ENCODE measurements around the gene NTRK1.

Gene NTRK1

GRCh38 chr1:156876281-156876680, 15.6 kb downstream of the NTRK1 start:
- peak; percentile 16 for ATAC-seq
- Mint-ChIP-seq H3K27me3 (peaks cover 47% of the 10 kb centered on the region), H3K27ac (no peak overlapping the region)

GRCh38 chr1:156877433-156878170, 16.9 kb downstream of the NTRK1 start:
- no peaks in the 10 kb centered on the region for H3K9me3 Mint-ChIP-seq
- DNase-seq (no peak), ATAC-seq (no peak)
- peak overlapping the region in 1 of 2 donors; percentile 66 for H3K27ac Mint-ChIP-seq
- H3K27me3 Mint-ChIP-seq: peaks cover 54% of the 10 kb centered on the region
- H3K4me3 Mint-ChIP-seq: no peak overlapping the region
- H3K4me1 Mint-ChIP-seq: no peaks in the 10 kb centered on the region

More at GRCh38 chr1:156876281-156876680, 15.6 kb downstream of the NTRK1 start:
- Mint-ChIP-seq H3K9me3 (no peaks in the 10 kb centered on the region), H3K4me3 (no peak overlapping the region), H3K4me1 (no peaks in the 10 kb centered on the region)
- DNase-seq: no peak

GRCh38 chr1:156879876-156880275, 19.2 kb downstream of the NTRK1 start:
- H3K9me3 Mint-ChIP-seq: no peaks in the 10 kb centered on the region
- ATAC-seq: no peak
- no peak for DNase-seq
- H3K4me1 Mint-ChIP-seq: no peaks in the 10 kb centered on the region
- no peak overlapping the region for H3K4me3 Mint-ChIP-seq
- H3K27ac Mint-ChIP-seq: no peak overlapping the region
- H3K27me3 Mint-ChIP-seq: peaks cover 52% of the 10 kb centered on the region

GRCh38 chr1:156880473-156880872, 19.8 kb downstream of the NTRK1 start:
- DNase-seq (no peak), ATAC-seq (no peak)
- peaks cover 47% of the 10 kb centered on the region for H3K27me3 Mint-ChIP-seq
- H3K27ac Mint-ChIP-seq: peak overlapping the region in 1 of 2 donors; percentile 36
- H3K4me3 Mint-ChIP-seq: no peak overlapping the region
- H3K4me1 Mint-ChIP-seq: no peaks in the 10 kb centered on the region
- H3K9me3 Mint-ChIP-seq: no peaks in the 10 kb centered on the region

GRCh38 chr1:156881101-156881500, 20.4 kb downstream of the NTRK1 start:
- peak overlapping the region in 1 of 2 donors; percentile 72 for H3K27ac Mint-ChIP-seq
- no peaks in the 10 kb centered on the region for H3K4me1 Mint-ChIP-seq
- no peak overlapping the region for H3K4me3 Mint-ChIP-seq
- DNase-seq (no peak), ATAC-seq (no peak)
- H3K27me3 Mint-ChIP-seq: peaks cover 52% of the 10 kb centered on the region
- H3K9me3 Mint-ChIP-seq: no peaks in the 10 kb centered on the region

GRCh38 chr1:156881663-156882062, 21.0 kb downstream of the NTRK1 start:
- no peaks in the 10 kb centered on the region for H3K9me3 Mint-ChIP-seq
- no peaks in the 10 kb centered on the region for H3K4me1 Mint-ChIP-seq
- H3K4me3 Mint-ChIP-seq: no peak overlapping the region
- ATAC-seq: no peak
- no peak overlapping the region for H3K27ac Mint-ChIP-seq
- no peak for DNase-seq
- H3K27me3 Mint-ChIP-seq: peaks cover 58% of the 10 kb centered on the region

GRCh38 chr1:156882543-156882942, 21.9 kb downstream of the NTRK1 start:
- Mint-ChIP-seq H3K27me3 (peaks cover 64% of the 10 kb centered on the region), H3K4me3 (no peak overlapping the region), H3K9me3 (no peaks in the 10 kb centered on the region), H3K27ac (no peak overlapping the region), H3K4me1 (no peaks in the 10 kb centered on the region)
- ATAC-seq (no peak), DNase-seq (no peak)

GRCh38 chr1:156883919-156884318, 23.3 kb downstream of the NTRK1 start:
- H3K4me1 Mint-ChIP-seq: no peaks in the 10 kb centered on the region
- no peak overlapping the region for H3K27ac Mint-ChIP-seq
- no peak overlapping the region for H3K4me3 Mint-ChIP-seq
- H3K9me3 Mint-ChIP-seq: no peaks in the 10 kb centered on the region
- peaks cover 66% of the 10 kb centered on the region for H3K27me3 Mint-ChIP-seq
- ATAC-seq (no peak), DNase-seq (no peak)

GRCh38 chr1:156884560-156885184, 24.0 kb downstream of the NTRK1 start:
- Mint-ChIP-seq H3K4me1 (no peaks in the 10 kb centered on the region), H3K27ac (peak overlapping the region in 1 of 2 donors; percentile 9), H3K27me3 (peaks cover 74% of the 10 kb centered on the region), H3K4me3 (no peak overlapping the region), H3K9me3 (no peaks in the 10 kb centered on the region)
- no peak for DNase-seq
- no peak for ATAC-seq

- Mint-ChIP-seq H3K27me3 (peaks cover 73% of the 10 kb centered on the region), H3K4me1 (no peaks in the 10 kb centered on the region), H3K4me3 (no peak overlapping the region), H3K9me3 (no peaks in the 10 kb centered on the region), H3K27ac (no peak overlapping the region)
- ATAC-seq (no peak), DNase-seq (no peak)
Measured at GRCh38 chr1:156885314-156885713, 24.6 kb downstream of the NTRK1 start.

- Mint-ChIP-seq H3K9me3 (no peaks in the 10 kb centered on the region), H3K27me3 (peaks cover 73% of the 10 kb centered on the region), H3K4me3 (no peak overlapping the region), H3K27ac (peak overlapping the region in 1 of 2 donors; percentile 16), H3K4me1 (no peaks in the 10 kb centered on the region)
- ATAC-seq (no peak), DNase-seq (no peak)
Measured at GRCh38 chr1:156885880-156886355, 25.3 kb downstream of the NTRK1 start.

- peaks cover 76% of the 10 kb centered on the region for H3K27me3 Mint-ChIP-seq
- H3K9me3 Mint-ChIP-seq: no peaks in the 10 kb centered on the region
- peak overlapping the region in 1 of 2 donors; percentile 16 for H3K27ac Mint-ChIP-seq
- H3K4me1 Mint-ChIP-seq: peaks cover 2% of the 10 kb centered on the region
- no peak overlapping the region for H3K4me3 Mint-ChIP-seq
- DNase-seq (no peak), ATAC-seq (no peak)
Measured at GRCh38 chr1:156886583-156887281, 26.1 kb downstream of the NTRK1 start.

GRCh38 chr1:156887317-156887716, 26.7 kb downstream of the NTRK1 start:
- no peak for DNase-seq
- peaks cover 76% of the 10 kb centered on the region for H3K27me3 Mint-ChIP-seq
- no peak overlapping the region for H3K4me3 Mint-ChIP-seq
- no peaks in the 10 kb centered on the region for H3K9me3 Mint-ChIP-seq
- H3K27ac Mint-ChIP-seq: no peak overlapping the region
- H3K4me1 Mint-ChIP-seq: peaks cover 5% of the 10 kb centered on the region
- ATAC-seq: no peak

- ATAC-seq: no peak
- DNase-seq: no peak
- Mint-ChIP-seq H3K27me3 (peaks cover 78% of the 10 kb centered on the region), H3K9me3 (no peaks in the 10 kb centered on the region), H3K4me3 (no peak overlapping the region), H3K4me1 (peaks cover 8% of the 10 kb centered on the region), H3K27ac (no peak overlapping the region)
Measured at GRCh38 chr1:156887734-156888133, 27.1 kb downstream of the NTRK1 start.

GRCh38 chr1:156889802-156890580, 29.3 kb downstream of the NTRK1 start:
- DNase-seq (peak; percentile 35 to 47), ATAC-seq (no peak)
- H3K27me3 Mint-ChIP-seq: peaks cover 87% of the 10 kb centered on the region
- no peak overlapping the region for H3K27ac Mint-ChIP-seq
- H3K4me1 Mint-ChIP-seq: peaks cover 14% of the 10 kb centered on the region
- no peak overlapping the region for H3K4me3 Mint-ChIP-seq
- H3K9me3 Mint-ChIP-seq: no peaks in the 10 kb centered on the region

Measured in stimulated activated naive CD8-positive, alpha-beta T cell treated with anti-CD3 and anti-CD28 coated beads, Interleukin-15, amount 100 ng/mL, for 72 hours (primary cell).